Vagina (tissue), 2 donors: ENCODE data around the gene SH3BP5.

Experiments
- POLR2A ChIP-seq, 2 donors: fragments of 450-650 bp; IDR thresholded peaks; one replicate each; pipeline ENCODE4 v1.6.1; 2017; ENCODE audit warnings: antibody characterized with exemption in 2 of 2, mild to moderate bottlenecking in 2 of 2, moderate library complexity in 2 of 2
- TF ChIP-seq, protein P1 (sequence below), 3 experiments: fragments of 450-650 bp in 2 of 3; fragments of 200-600 bp in 1 of 3; sonication (generic) in 1 of 3; IDR thresholded peaks; one replicate each; pipeline ENCODE4 v1.5.1; 2017 to 2019; ENCODE audit warnings: antibody characterized with exemption in 3 of 3, mild to moderate bottlenecking in 2 of 3, moderate library complexity in 2 of 3

DNA sequence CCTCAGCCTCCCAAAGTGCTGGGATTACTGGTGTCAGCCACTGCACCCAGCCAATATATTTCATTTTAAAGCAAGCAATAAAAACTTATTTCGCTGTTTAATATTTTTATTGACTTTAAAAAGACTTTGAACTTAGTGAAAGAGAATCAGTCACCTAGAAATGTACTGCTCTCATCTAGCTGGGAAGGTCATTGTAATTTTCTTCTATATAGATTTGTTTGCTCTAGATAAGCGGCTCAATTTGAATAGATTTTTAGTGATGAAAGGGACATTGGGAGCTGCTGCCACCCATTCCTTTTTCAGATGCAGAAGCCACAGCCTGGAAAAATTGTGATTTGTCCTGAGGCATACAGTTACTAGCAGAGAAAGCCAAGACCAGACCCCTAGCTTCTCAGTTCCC lies 86.2 kb downstream of the SH3BP5 start:
- TF ChIP-seq, protein P1, sequence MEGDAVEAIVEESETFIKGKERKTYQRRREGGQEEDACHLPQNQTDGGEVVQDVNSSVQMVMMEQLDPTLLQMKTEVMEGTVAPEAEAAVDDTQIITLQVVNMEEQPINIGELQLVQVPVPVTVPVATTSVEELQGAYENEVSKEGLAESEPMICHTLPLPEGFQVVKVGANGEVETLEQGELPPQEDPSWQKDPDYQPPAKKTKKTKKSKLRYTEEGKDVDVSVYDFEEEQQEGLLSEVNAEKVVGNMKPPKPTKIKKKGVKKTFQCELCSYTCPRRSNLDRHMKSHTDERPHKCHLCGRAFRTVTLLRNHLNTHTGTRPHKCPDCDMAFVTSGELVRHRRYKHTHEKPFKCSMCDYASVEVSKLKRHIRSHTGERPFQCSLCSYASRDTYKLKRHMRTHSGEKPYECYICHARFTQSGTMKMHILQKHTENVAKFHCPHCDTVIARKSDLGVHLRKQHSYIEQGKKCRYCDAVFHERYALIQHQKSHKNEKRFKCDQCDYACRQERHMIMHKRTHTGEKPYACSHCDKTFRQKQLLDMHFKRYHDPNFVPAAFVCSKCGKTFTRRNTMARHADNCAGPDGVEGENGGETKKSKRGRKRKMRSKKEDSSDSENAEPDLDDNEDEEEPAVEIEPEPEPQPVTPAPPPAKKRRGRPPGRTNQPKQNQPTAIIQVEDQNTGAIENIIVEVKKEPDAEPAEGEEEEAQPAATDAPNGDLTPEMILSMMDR (IDR thresholded peaks at IDR 0.05), result no peak
- TF ChIP-seq POLR2A (IDR thresholded peaks at IDR 0.05), result no peak
